NCI-H748 (cell line): ENCODE data around the gene WDR75.

Experiments used
- DNase-seq: peaks from one replicate; lab custom pipeline; 2025; ENCODE audit not compliant: unreplicated experiment; lab: John Stamatoyannopoulos, UW

The WDR75 gene

DNA sequence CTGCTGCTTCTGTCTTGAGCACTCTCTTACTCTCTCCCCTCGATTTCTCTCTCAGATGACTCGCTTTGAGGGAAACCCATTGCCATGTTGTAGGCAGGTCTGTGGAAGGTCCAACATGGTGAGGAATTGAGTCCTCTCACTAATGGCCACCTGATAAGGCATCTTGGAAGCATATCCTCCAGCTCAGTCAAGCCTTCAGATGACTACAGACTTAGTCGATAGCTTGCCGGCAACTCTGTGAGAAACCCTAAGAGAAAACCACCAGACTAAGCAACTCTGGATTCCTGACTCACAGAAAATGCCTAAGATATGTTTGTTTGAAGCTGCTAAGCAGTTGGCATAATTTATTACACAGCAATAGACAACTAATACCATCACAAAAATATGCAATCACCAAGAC, 51.2 kb downstream of the WDR75 start:
- DNase-seq, result no peak

DNA sequence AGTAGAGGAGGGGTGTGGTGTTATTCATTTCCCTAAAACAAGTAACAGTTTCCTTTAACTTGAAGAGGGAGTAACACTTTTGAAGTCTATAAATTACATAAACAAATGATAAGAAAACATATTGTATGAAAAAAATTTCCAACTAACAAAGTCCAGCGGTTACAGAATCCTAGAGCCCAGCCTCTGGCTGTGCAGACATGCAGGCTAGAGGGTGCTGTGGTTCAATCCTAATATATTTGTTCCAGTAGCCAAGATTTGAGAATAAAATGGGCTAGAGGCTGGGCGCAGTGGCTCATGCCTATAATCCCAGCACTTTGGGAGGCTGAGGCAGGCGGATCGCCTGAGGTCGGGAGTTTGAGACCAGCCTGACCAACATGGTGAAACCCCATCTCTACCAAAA, 56.9 kb downstream of the WDR75 start:
- DNase-seq, result no peak

DNA sequence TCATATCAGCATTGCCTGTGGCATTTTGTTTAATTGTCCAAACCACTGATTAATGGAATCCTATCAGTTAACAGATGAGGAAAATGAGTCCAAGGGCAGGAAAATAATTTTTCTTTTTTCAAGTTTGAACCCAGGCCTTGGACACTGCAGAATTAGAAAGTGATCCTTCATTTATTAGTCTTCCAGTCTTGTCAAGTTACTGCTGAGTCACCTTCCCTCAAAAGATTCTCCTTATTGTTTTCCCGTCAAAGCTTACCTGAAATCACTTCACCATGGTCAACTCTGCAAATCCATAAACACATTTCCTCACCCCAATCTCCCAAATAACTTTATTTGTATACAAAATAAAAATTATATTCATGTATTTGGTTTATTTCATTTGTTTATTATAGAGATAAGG, 57.9 kb downstream of the WDR75 start:
- DNase-seq, result no peak

- peak; percentile 21 for DNase-seq
Observed at GRCh38 chr2:189500456-189501160, 59.3 kb downstream of the WDR75 start.

GRCh38 chr2:189501487-189501886, 60.2 kb downstream of the WDR75 start:
- no peak for DNase-seq

GRCh38 chr2:189502714-189503113, 61.4 kb downstream of the WDR75 start:
- DNase-seq, result no peak

DNA sequence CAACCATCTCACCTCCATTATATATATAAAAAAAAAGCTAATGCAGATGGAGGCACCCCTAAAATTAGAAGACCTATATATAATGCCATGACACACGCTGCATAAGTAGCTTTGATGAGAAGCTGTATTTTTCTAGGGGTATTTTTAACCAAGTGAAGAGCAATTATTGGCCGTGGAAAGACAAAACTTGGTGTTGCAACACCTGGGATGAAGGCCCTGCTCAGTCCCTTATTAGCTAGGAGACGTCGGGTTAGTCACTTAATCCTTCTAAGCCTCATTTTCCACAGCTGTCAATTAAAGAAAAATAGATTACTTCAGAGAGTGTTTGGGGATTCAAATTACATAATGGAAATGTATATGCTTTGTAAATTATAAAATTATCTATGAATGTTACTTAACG, 63.0 kb downstream of the WDR75 start:
- no peak for DNase-seq

- DNase-seq, result no peak
Observed at GRCh38 chr2:189505492-189505891, 64.2 kb downstream of the WDR75 start.

DNA sequence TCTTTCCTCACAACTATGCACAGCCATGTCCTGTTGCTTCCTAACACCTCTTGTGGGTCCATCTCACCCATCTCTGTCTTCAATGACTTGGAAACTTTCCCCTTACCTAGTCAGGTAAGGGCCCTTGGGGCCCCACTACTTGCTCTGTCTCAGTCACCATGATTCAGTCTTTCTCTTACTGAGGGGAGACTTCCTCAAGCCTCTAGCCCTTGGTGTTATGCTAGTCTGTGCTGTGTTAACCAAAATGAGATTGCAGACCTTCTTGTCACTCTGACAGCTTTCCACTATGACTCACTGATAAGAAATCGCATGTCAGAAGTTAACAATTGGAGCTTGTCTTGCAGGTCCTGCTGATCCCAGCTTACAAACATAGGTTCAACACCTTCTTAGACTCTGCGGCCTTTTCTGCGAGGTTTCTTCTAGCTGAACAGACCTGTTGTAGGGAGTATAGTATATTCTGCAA, 65.3 kb downstream of the WDR75 start:
- DNase-seq, result no peak

DNA sequence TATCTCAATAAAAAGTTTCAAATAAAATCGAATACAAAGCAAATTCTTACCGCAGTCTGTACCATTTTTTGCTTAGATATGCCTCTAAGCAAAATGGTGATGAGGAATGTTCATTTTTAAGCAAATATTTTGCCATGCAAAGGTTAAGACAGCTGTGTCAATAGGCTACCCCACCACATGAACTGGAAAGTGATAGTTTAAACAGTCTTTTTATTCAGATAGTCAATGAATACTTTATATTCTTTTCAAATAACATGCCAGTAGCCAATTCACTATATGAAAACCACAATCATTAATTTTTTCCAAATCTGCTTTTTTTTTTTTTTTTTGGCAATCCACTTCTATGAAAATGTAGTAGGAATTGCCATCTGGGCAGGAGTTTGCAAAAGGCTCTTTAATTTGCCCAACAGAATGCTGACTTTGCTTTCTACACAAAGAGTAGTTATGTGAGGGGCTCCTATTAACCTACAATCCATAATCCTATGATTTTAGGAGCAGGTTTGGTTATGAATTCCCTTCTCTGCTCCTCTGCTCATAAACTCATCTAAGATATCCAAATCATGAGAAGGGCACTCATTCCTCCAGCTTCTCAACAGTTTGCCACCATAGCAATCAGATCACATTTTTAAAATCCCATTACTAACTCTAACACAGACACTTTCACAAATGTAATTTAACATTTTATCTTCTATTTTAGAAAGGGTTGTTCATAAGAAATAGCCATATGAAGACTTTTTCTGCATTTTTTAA, 70.1 kb downstream of the WDR75 start:
- DNase-seq, result no peak

- DNase-seq, result no peak
Observed at GRCh38 chr2:189511960-189512319, 70.7 kb downstream of the WDR75 start.

- DNase-seq, result no peak
Observed at GRCh38 chr2:189512879-189513278, 71.6 kb downstream of the WDR75 start.

DNA sequence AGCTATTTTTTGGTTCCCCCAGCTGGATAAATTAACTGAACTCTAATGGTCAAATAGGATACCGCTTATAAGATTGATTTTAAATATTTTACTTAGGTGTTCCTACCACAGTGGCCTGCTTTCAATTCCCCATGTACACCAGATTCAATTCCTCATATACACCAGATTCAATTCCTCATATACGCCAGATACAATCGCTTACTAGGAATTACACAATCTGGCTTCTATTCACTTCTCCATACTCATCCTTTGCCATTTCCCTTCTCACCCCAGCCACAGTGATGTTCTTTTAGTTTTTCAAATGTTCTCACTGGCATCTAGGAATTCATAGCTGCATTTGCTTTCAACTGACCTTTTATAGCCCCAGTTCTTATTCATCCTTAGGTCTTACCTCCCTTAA, 72.8 kb downstream of the WDR75 start:
- no peak for DNase-seq

DNA sequence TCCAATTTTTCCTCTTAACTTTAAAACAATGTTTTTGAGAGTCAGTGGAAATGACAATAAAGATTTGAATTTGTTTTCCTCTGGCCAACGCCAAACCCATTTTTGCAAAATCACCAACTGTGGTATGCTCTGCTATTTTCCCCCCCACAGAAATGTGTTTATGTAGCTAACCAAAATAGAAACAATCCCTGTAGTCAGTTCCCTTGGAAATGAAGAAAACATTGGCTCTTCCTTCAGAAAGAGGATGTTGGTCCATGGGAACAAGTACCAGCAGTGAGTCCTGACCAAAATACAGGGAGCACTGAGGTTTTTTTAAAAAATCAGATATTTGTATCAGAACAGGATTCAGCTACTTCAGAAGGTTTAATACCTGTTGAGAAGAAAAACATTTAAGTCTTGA, 74.0 kb downstream of the WDR75 start:
- DNase-seq, result no peak

GRCh38 chr2:189516546-189516945, 75.3 kb downstream of the WDR75 start:
- no peak for DNase-seq

GRCh38 chr2:189517847-189518535, 76.7 kb downstream of the WDR75 start:
- DNase-seq, result no peak

- DNase-seq, result no peak
Observed at GRCh38 chr2:189519631-189520387, 78.5 kb downstream of the WDR75 start.

GRCh38 chr2:189521699-189522434, 80.6 kb downstream of the WDR75 start:
- DNase-seq, result no peak

GRCh38 chr2:189522435-189523151, 81.3 kb downstream of the WDR75 start:
- DNase-seq, result no peak

GRCh38 chr2:189524746-189525145, 83.5 kb downstream of the WDR75 start:
- DNase-seq, result no peak
